ENCODE measurements around the gene PIP5KL1. TPM values are rescaled to one million over a fixed set of nuclear protein-coding genes. Genes with fewer than 3 reads are reported as not detected.

PIP5KL1 gene
- total and polyA plus RNA-seq, 2 experiments from 2014 or later, result 1.4 to 1.6 TPM

GRCh38 chr9:127916720-127917581, 13.6 kb downstream of the PIP5KL1 start, which contains the start of gene ST6GALNAC4:
TSS of gene ST6GALNAC4 (minus strand) at chr9:127917041. CDS start at chr9:127916419, 622 bp downstream.
- TF ChIP-seq EZH2phosphoT487 (IDR thresholded peaks at IDR 0.05; ENCODE audit: low read depth, severe bottlenecking, unreplicated experiment), result no peak
- TF ChIP-seq EZH2 (IDR thresholded peaks at IDR 0.05; ENCODE audit: borderline replicate concordance), result no peak
- TF ChIP-seq, protein P1, sequence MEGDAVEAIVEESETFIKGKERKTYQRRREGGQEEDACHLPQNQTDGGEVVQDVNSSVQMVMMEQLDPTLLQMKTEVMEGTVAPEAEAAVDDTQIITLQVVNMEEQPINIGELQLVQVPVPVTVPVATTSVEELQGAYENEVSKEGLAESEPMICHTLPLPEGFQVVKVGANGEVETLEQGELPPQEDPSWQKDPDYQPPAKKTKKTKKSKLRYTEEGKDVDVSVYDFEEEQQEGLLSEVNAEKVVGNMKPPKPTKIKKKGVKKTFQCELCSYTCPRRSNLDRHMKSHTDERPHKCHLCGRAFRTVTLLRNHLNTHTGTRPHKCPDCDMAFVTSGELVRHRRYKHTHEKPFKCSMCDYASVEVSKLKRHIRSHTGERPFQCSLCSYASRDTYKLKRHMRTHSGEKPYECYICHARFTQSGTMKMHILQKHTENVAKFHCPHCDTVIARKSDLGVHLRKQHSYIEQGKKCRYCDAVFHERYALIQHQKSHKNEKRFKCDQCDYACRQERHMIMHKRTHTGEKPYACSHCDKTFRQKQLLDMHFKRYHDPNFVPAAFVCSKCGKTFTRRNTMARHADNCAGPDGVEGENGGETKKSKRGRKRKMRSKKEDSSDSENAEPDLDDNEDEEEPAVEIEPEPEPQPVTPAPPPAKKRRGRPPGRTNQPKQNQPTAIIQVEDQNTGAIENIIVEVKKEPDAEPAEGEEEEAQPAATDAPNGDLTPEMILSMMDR (IDR thresholded peaks at IDR 0.05; ENCODE audit: poor library complexity), result no peak
- peak; percentile 96 for DNase-seq (ENCODE audit: low spot score)
- Histone ChIP-seq H3K9me2 (replicated peaks; ENCODE audit: insufficient read depth) (no peaks in the 10 kb centered on the region), H3K79me2 (no peaks in the 10 kb centered on the region), H3K27ac (no peak within 1 kb of the TSS), H3K4me3 (peak within 1 kb of the TSS; percentile 35), H2AFZ (peak within 1 kb of the TSS; percentile 62), H3K36me3 (replicated peaks; ENCODE audit: insufficient read depth, low read depth) (no peaks in the 10 kb centered on the region), H3K27me3 (no peaks in the 10 kb centered on the region), H3K9me3 (ENCODE audit: low read depth) (no peaks in the 10 kb centered on the region), H3K4me1 (ENCODE audit: insufficient read depth) (peaks cover 21% of the 10 kb centered on the region), H4K20me1 (ENCODE audit: insufficient read depth, poor library complexity, severe bottlenecking) (no peaks in the 10 kb centered on the region), H3K4me2 (peak within 1 kb of the TSS; percentile 86)
- 10% methylated on average over 36 of the region's 71 CpGs for WGBS (ENCODE audit: low lambda C conversion rate, missing lambda C conversion rate)

DNA sequence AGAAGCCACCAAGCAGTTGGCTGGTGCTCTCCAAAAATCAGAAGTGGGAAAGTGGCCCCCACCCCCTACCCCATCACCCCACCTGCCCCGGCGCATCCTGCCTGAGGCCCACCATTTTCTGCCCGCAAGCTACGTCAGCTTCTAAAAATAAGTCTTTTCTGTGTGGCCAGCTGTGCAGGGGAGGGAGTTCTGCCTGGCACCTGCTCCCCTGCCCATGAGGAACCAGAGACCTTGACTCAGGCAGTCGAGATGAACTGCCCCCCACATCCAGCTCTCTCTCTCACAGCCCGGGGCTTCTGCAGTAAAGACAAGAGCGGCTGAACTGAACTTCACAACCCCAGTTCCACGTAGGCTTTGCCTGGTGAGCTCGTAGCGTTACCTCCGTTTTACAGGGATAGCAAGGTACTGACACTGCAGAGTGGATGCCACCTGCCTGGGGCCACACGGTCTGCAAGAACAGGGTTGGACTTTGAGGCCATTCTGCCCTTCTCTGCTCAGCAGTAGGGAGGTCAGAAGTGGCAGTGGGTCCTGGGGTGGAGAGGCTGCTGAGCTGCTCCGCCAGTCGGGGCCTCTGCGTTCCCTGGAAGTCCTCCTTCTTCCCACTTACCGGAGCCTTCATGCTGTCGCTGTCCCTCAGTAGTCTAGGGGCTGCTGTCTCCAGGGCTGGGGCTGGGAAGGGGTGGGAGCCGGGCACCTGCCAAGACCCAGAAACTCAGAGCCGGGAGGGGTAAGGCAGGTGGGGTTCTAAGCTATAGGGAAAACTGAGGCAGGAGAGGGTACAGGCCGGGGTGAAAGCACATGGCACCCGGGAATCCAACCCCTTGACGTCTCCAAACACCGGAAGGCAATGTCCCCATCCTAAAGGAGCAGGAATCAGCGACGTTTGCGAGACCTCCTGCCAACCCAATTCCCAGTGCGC, 14.5 kb downstream of the PIP5KL1 start:
- Histone ChIP-seq H3K9me2 (replicated peaks; ENCODE audit: insufficient read depth) (no peaks in the 10 kb centered on the region), H3K4me2 (peak overlapping the region; percentile 86), H2AFZ (peak overlapping the region; percentile 62), H3K79me2 (no peaks in the 10 kb centered on the region), H3K27me3 (no peaks in the 10 kb centered on the region), H3K4me3 (peak overlapping the region; percentile 35), H3K4me1 (ENCODE audit: insufficient read depth) (peaks cover 21% of the 10 kb centered on the region), H3K9me3 (ENCODE audit: low read depth) (no peaks in the 10 kb centered on the region), H3K27ac (no peak overlapping the region), H4K20me1 (ENCODE audit: insufficient read depth, poor library complexity, severe bottlenecking) (no peaks in the 10 kb centered on the region), H3K36me3 (replicated peaks; ENCODE audit: insufficient read depth, low read depth) (no peaks in the 10 kb centered on the region)
- TF ChIP-seq EZH2 (IDR thresholded peaks at IDR 0.05; ENCODE audit: borderline replicate concordance) (no peak), EZH2phosphoT487 (IDR thresholded peaks at IDR 0.05; ENCODE audit: low read depth, severe bottlenecking, unreplicated experiment) (no peak)
- TF ChIP-seq, protein P1 (IDR thresholded peaks at IDR 0.05; ENCODE audit: poor library complexity), result no peak
- WGBS (ENCODE audit: low lambda C conversion rate, missing lambda C conversion rate), result 59% methylated on average over 26 of the region's 27 CpGs
- no peak for DNase-seq (ENCODE audit: low spot score)

GRCh38 chr9:127915325-127915752, 15.2 kb downstream of the PIP5KL1 start:
- H4K20me1 ChIP-seq (ENCODE audit: insufficient read depth, poor library complexity, severe bottlenecking), result no peaks in the 10 kb centered on the region
- H3K9me3 ChIP-seq (ENCODE audit: low read depth), result no peaks in the 10 kb centered on the region
- no peak for DNase-seq (ENCODE audit: low spot score)
- no peak for TF ChIP-seq EZH2phosphoT487 (IDR thresholded peaks at IDR 0.05; ENCODE audit: low read depth, severe bottlenecking, unreplicated experiment)
- no peak for TF ChIP-seq EZH2 (IDR thresholded peaks at IDR 0.05; ENCODE audit: borderline replicate concordance)
- TF ChIP-seq, protein P1 (IDR thresholded peaks at IDR 0.05; ENCODE audit: poor library complexity), result no peak
- no peaks in the 10 kb centered on the region for H3K36me3 ChIP-seq (replicated peaks; ENCODE audit: insufficient read depth, low read depth)
- 91% methylated on average over 5 of the region's 5 CpGs for WGBS (ENCODE audit: low lambda C conversion rate, missing lambda C conversion rate)
- H2AFZ ChIP-seq, result no peak overlapping the region
- no peaks in the 10 kb centered on the region for H3K79me2 ChIP-seq
- H3K4me3 ChIP-seq, result no peak overlapping the region
- peaks cover 21% of the 10 kb centered on the region for H3K4me1 ChIP-seq (ENCODE audit: insufficient read depth)
- peak overlapping the region; percentile 86 for H3K4me2 ChIP-seq
- H3K27ac ChIP-seq, result no peak overlapping the region
- no peaks in the 10 kb centered on the region for H3K27me3 ChIP-seq
- H3K9me2 ChIP-seq (replicated peaks; ENCODE audit: insufficient read depth), result no peaks in the 10 kb centered on the region
